ENCODE data around the gene APOBEC3B. TPM values are rescaled to one million over a fixed set of nuclear protein-coding genes. Genes with fewer than 3 reads are reported as not detected.

APOBEC3B gene
- polyA plus RNA-seq, 1 donor (not counting 4 experiments of a cell fraction or from before 2014, with no cell fraction given) = 3.4 TPM

- FAIRE-seq = no peak
- no peak for TF ChIP-seq CTCF (optimal IDR thresholded peaks at IDR 0.05 in 1 of 3, IDR thresholded peaks at IDR 0.05 in 1 of 3, conservative IDR thresholded peaks at IDR 0.05 in 1 of 3; ENCODE audit: extremely low read depth in 1 of 3, insufficient read depth in 2 of 3, low read length in 3 of 3)
- TF ChIP-seq EZH2 (IDR thresholded peaks at IDR 0.05; ENCODE audit: low read length) = no peak
- no peaks in the 10 kb centered on the region for H3K9me1 ChIP-seq (ENCODE audit: control insufficient read depth, extremely low read depth, insufficient read depth, low read length)
Measured at GRCh38 chr22:38948181-38948940, 33.8 kb upstream of the APOBEC3B start.

DNA sequence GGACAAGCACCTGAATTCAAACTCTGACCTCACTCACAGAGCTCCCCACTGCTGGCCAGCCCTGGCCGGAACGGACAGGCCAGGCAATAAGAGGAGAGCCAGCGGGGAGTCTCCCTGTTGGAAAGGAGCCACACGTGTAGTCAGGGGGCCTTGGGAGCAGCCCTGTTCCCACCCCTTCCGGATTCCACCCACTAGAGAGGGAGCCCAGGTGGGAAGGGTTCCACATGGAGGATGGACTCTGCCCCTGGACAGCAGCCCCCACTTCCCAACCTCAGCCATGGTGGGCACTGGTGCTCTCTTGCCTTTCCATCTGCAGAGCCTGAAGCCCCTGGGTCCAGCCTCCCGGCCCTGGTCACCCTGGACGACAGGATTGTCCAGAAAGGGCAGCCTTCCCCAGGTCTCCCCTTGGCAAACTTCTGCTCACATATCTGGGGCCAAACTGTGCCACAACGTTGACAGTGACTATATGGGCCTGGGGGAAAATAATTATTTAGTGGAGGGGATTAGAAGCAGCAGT lies 32.2 kb upstream of the APOBEC3B start:
- Histone ChIP-seq H3K4me3 (ENCODE audit: control insufficient read depth in 2 of 3, extremely low read depth in 1 of 3, insufficient read depth in 2 of 3, low read depth in 1 of 3, low read length in 3 of 3) (no peak overlapping the region), H3K36me3 (ENCODE audit: control insufficient read depth in 2 of 2, extremely low read depth in 1 of 2, insufficient read depth in 2 of 2, low read length in 2 of 2) (no peaks in the 10 kb centered on the region), H3K27ac (ENCODE audit: control insufficient read depth, insufficient read depth, low read length) (no peak overlapping the region), H3K9me1 (ENCODE audit: control insufficient read depth, extremely low read depth, insufficient read depth, low read length) (no peaks in the 10 kb centered on the region), H3K27me3 (ENCODE audit: control insufficient read depth, extremely low read depth, insufficient read depth, low read length) (peaks cover 35% of the 10 kb centered on the region), H2AFZ (ENCODE audit: control insufficient read depth, low read length) (no peak overlapping the region), H3K4me2 (ENCODE audit: control insufficient read depth, extremely low read depth, insufficient read depth, low read depth, low read length) (no peak overlapping the region), H3K79me2 (ENCODE audit: control insufficient read depth, insufficient read depth, low read length) (no peaks in the 10 kb centered on the region), H3K9me3 (ENCODE audit: control insufficient read depth, low read depth, low read length) (no peaks in the 10 kb centered on the region), H4K20me1 (ENCODE audit: control insufficient read depth, extremely low read depth, insufficient read depth, low read length) (no peaks in the 10 kb centered on the region), H3K4me1 (ENCODE audit: control insufficient read depth, extremely low read depth, insufficient read depth, low read length) (no peaks in the 10 kb centered on the region), H3K9ac (ENCODE audit: control insufficient read depth, extremely low read depth, insufficient read depth, low read length) (no peak overlapping the region)
- TF ChIP-seq CTCF (optimal IDR thresholded peaks at IDR 0.05 in 1 of 3, IDR thresholded peaks at IDR 0.05 in 1 of 3, conservative IDR thresholded peaks at IDR 0.05 in 1 of 3; ENCODE audit: extremely low read depth in 1 of 3, insufficient read depth in 2 of 3, low read length in 3 of 3) (no peak), EZH2 (IDR thresholded peaks at IDR 0.05; ENCODE audit: low read length) (no peak)
- FAIRE-seq = no peak
- DNase-seq (ENCODE audit: low read depth, low spot score) = no peak
- dilution Hi-C loops (cut with MboI; ENCODE audit: extremely low pct_ligation_motif_present, low sequenced_read_pairs) = no loop called here

More at GRCh38 chr22:38948181-38948940, 33.8 kb upstream of the APOBEC3B start:
- Histone ChIP-seq H4K20me1 (ENCODE audit: control insufficient read depth, extremely low read depth, insufficient read depth, low read length) (no peaks in the 10 kb centered on the region), H3K79me2 (ENCODE audit: control insufficient read depth, insufficient read depth, low read length) (no peaks in the 10 kb centered on the region), H3K4me3 (ENCODE audit: control insufficient read depth in 2 of 3, extremely low read depth in 1 of 3, insufficient read depth in 2 of 3, low read depth in 1 of 3, low read length in 3 of 3) (no peak overlapping the region), H2AFZ (ENCODE audit: control insufficient read depth, low read length) (no peak overlapping the region), H3K4me1 (ENCODE audit: control insufficient read depth, extremely low read depth, insufficient read depth, low read length) (no peaks in the 10 kb centered on the region), H3K27me3 (ENCODE audit: control insufficient read depth, extremely low read depth, insufficient read depth, low read length) (peaks cover 30% of the 10 kb centered on the region), H3K36me3 (ENCODE audit: control insufficient read depth in 2 of 2, extremely low read depth in 1 of 2, insufficient read depth in 2 of 2, low read length in 2 of 2) (no peaks in the 10 kb centered on the region), H3K27ac (ENCODE audit: control insufficient read depth, insufficient read depth, low read length) (no peak overlapping the region), H3K9me3 (ENCODE audit: control insufficient read depth, low read depth, low read length) (no peaks in the 10 kb centered on the region), H3K4me2 (ENCODE audit: control insufficient read depth, extremely low read depth, insufficient read depth, low read depth, low read length) (no peak overlapping the region), H3K9ac (ENCODE audit: control insufficient read depth, extremely low read depth, insufficient read depth, low read length) (no peak overlapping the region)
- DNase-seq (ENCODE audit: low read depth, low spot score) = no peak
- dilution Hi-C loops (cut with MboI; ENCODE audit: extremely low pct_ligation_motif_present, low sequenced_read_pairs) = no loop called here

Measured in keratinocyte (primary cell).